Central memory CD4-positive, alpha-beta T cell (primary cell): Measurements from ENCODE around the gene UAP1.
"Not testable (repeated sequence)": the region's sequence is repeated elsewhere in the genome, so short reads cannot be mapped to it uniquely, and the experiment has no call there.

Experiments
- DNase-seq: peaks from one replicate; pipeline ENCODE4 v3.0.0; 2022

Gene UAP1

GRCh38 chr1:162565460-162565859 lies 3.9 kb downstream of the UAP1 start:
- no peak for DNase-seq

GRCh38 chr1:162566870-162567269 lies 5.3 kb downstream of the UAP1 start:
- DNase-seq: no peak

- DNase-seq: no peak
Measured at GRCh38 chr1:162568802-162569201, 7.3 kb downstream of the UAP1 start.

GRCh38 chr1:162570718-162571117 lies 9.2 kb downstream of the UAP1 start:
- DNase-seq: no peak

- not testable (repeated sequence) for DNase-seq
Measured at GRCh38 chr1:162571121-162571520, 9.6 kb downstream of the UAP1 start.

GRCh38 chr1:162571696-162572095 lies 10.2 kb downstream of the UAP1 start:
- DNase-seq: no peak

- no peak for DNase-seq
Measured at GRCh38 chr1:162573136-162573535, 11.6 kb downstream of the UAP1 start.

GRCh38 chr1:162578071-162578700 lies 16.7 kb downstream of the UAP1 start:
- DNase-seq: no peak

- DNase-seq: no peak
Measured at GRCh38 chr1:162578936-162579335, 17.4 kb downstream of the UAP1 start.

- no peak for DNase-seq
Measured at GRCh38 chr1:162580308-162580707, 18.8 kb downstream of the UAP1 start.

GRCh38 chr1:162582901-162583300 lies 21.4 kb downstream of the UAP1 start:
- not testable (repeated sequence) for DNase-seq

- DNase-seq: not testable (repeated sequence)
Measured at GRCh38 chr1:162585101-162585500, 23.6 kb downstream of the UAP1 start.

- DNase-seq: no peak
Measured at GRCh38 chr1:162587347-162587746, 25.8 kb downstream of the UAP1 start.

- no peak for DNase-seq
Measured at GRCh38 chr1:162587761-162588260, 26.3 kb downstream of the UAP1 start.

GRCh38 chr1:162590101-162590500 lies 28.6 kb downstream of the UAP1 start:
- no peak for DNase-seq

GRCh38 chr1:162590686-162591085 lies 29.2 kb downstream of the UAP1 start:
- no peak for DNase-seq

GRCh38 chr1:162596514-162597170 lies 35.1 kb downstream of the UAP1 start:
- DNase-seq: no peak

- DNase-seq: no peak
Measured at GRCh38 chr1:162599451-162599850, 37.9 kb downstream of the UAP1 start.

GRCh38 chr1:162603117-162603516 lies 41.6 kb downstream of the UAP1 start:
- not testable (repeated sequence) for DNase-seq

GRCh38 chr1:162605225-162605927 lies 43.9 kb downstream of the UAP1 start:
- no peak for DNase-seq

- no peak for DNase-seq
Measured at GRCh38 chr1:162609306-162609705, 47.8 kb downstream of the UAP1 start.

- no peak for DNase-seq
Measured at GRCh38 chr1:162612606-162613400, 51.3 kb downstream of the UAP1 start.

- DNase-seq: no peak
Measured at GRCh38 chr1:162616848-162617247, 55.3 kb downstream of the UAP1 start.
